Keratinocyte (primary cell): ENCODE data around the gene PLEKHA1.

Experiments
- EZH2 ChIP-seq: IDR thresholded peaks from one replicate; pipeline ENCODE4 v1.6.1; 2012; ENCODE audit warnings: inconsistent platforms, mild to moderate bottlenecking, low read length, moderate library complexity
- TF ChIP-seq, protein P1 (sequence below), 3 experiments: IDR thresholded peaks in 1 of 3; conservative IDR thresholded peaks in 1 of 3; optimal IDR thresholded peaks in 1 of 3; 2 replicates in 2 of 3; 3 replicates in 1 of 3; pipeline versions ENCODE3 to v1.5.1; 2011; ENCODE audit warnings: low read length in 3 of 3, mild to moderate bottlenecking in 3 of 3, moderate library complexity in 2 of 3, control low read depth in 1 of 3, inconsistent platforms in 1 of 3; ENCODE audit not compliant: insufficient read depth in 2 of 3; ENCODE audit errors: extremely low read depth in 1 of 3

DNA sequence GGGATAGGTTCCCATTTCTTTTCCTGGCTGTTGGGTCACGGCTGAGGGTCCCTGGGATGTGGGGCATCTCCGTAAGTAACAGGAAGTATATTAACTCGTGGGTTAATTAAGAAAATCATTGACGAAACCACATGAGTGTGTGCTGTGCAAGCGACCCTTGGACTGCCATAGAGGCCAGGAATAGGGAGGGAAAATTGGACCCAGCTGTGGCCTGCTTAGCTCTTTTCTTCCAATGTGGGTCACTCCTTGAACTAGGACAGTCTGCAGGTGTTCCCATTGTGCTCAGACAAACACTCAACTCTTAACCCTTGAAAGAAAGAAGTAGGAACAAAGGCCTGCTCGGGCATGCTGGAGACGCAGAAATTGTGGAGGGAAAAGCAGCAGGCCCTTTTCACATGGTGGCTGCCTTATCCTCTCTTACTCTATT, 25.6 kb upstream of the PLEKHA1 start:
- TF ChIP-seq, protein P1, sequence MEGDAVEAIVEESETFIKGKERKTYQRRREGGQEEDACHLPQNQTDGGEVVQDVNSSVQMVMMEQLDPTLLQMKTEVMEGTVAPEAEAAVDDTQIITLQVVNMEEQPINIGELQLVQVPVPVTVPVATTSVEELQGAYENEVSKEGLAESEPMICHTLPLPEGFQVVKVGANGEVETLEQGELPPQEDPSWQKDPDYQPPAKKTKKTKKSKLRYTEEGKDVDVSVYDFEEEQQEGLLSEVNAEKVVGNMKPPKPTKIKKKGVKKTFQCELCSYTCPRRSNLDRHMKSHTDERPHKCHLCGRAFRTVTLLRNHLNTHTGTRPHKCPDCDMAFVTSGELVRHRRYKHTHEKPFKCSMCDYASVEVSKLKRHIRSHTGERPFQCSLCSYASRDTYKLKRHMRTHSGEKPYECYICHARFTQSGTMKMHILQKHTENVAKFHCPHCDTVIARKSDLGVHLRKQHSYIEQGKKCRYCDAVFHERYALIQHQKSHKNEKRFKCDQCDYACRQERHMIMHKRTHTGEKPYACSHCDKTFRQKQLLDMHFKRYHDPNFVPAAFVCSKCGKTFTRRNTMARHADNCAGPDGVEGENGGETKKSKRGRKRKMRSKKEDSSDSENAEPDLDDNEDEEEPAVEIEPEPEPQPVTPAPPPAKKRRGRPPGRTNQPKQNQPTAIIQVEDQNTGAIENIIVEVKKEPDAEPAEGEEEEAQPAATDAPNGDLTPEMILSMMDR (optimal IDR thresholded peaks at IDR 0.05 in 1 of 3, IDR thresholded peaks at IDR 0.05 in 1 of 3, conservative IDR thresholded peaks at IDR 0.05 in 1 of 3; ENCODE audit: extremely low read depth in 1 of 3, insufficient read depth in 2 of 3, low read length in 3 of 3) = no peak
- no peak for TF ChIP-seq EZH2
